ENCODE results near the gene OASL.
"Not testable (repeated sequence)": the region's sequence is repeated elsewhere in the genome, so short reads cannot be mapped to it uniquely, and the experiment has no call there.

DNA sequence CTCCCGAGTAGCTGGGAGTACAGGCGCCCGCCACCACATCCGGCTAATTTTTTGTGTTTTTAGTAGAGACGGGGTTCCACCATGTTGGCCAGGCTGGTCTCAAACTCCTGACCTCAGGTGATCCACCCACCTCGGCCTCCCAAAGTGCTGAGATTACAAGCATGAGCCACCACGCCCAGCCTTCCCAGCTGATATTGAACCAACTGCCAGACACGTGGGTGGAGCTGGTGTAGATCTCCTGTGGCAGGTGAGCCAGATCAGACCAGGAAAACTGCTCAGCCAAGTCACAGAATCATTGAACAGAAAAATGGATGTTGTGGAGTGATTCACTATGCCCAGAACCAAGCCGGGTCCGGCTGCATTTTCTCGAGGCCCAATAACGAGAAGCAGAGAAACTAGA lies 8.4 kb upstream of the OASL start:
- not testable (repeated sequence) for TF ChIP-seq CTCF (tag by site-specific recombination; IDR thresholded peaks at IDR 0.05); ZSCAN30 (tag by site-specific recombination; IDR thresholded peaks at IDR 0.05); ZNF121 (tag by site-specific recombination; IDR thresholded peaks at IDR 0.05); ZNF530 (tag by site-specific recombination; IDR thresholded peaks at IDR 0.05; ENCODE audit: low read depth); ZNF501 (tag by site-specific recombination; IDR thresholded peaks at IDR 0.05); ZNF792 (tag by site-specific recombination; IDR thresholded peaks at IDR 0.05); ZNF777 (tag by site-specific recombination; IDR thresholded peaks at IDR 0.05; ENCODE audit: borderline replicate concordance); ZBTB20 (tag by site-specific recombination; IDR thresholded peaks at IDR 0.05); MEIS1 (CRISPR knock-in tag; IDR thresholded peaks at IDR 0.05; ENCODE audit: borderline replicate concordance); ZNF426 (tag by site-specific recombination; IDR thresholded peaks at IDR 0.05)
- TF ChIP-seq, protein P1, sequence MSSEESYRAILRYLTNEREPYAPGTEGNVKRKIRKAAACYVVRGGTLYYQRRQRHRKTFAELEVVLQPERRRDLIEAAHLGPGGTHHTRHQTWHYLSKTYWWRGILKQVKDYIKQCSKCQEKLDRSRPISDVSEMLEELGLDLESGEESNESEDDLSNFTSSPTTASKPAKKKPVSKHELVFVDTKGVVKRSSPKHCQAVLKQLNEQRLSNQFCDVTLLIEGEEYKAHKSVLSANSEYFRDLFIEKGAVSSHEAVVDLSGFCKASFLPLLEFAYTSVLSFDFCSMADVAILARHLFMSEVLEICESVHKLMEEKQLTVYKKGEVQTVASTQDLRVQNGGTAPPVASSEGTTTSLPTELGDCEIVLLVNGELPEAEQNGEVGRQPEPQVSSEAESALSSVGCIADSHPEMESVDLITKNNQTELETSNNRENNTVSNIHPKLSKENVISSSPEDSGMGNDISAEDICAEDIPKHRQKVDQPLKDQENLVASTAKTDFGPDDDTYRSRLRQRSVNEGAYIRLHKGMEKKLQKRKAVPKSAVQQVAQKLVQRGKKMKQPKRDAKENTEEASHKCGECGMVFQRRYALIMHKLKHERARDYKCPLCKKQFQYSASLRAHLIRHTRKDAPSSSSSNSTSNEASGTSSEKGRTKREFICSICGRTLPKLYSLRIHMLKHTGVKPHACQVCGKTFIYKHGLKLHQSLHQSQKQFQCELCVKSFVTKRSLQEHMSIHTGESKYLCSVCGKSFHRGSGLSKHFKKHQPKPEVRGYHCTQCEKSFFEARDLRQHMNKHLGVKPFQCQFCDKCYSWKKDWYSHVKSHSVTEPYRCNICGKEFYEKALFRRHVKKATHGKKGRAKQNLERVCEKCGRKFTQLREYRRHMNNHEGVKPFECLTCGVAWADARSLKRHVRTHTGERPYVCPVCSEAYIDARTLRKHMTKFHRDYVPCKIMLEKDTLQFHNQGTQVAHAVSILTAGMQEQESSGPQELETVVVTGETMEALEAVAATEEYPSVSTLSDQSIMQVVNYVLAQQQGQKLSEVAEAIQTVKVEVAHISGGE (tag by site-specific recombination; conservative IDR thresholded peaks at IDR 0.05; ENCODE audit: low read depth): not testable (repeated sequence)

All from HEK293 (cell line).